Prostate gland (tissue), 2 donors: ENCODE measurements around the gene RPL22L1.

Experiments
- CTCF ChIP-seq, 4 experiments: fragments of 200-600 bp in 2 of 4; fragments of 450-650 bp in 2 of 4; sonication (generic) in 2 of 4; IDR thresholded peaks; 1 replicate in 3 of 4; 2 replicates in 1 of 4; pipeline ENCODE4 v1.5.1; 2016 to 2019; ENCODE audit warnings: antibody characterized with exemption in 4 of 4, mild to moderate bottlenecking in 2 of 4, moderate library complexity in 2 of 4
- POLR2A ChIP-seq: fragments of 450-650 bp; IDR thresholded peaks from one replicate; pipeline ENCODE4 v1.6.1; 2016; ENCODE audit warnings: antibody characterized with exemption, mild to moderate bottlenecking

- TF ChIP-seq CTCF (IDR thresholded peaks at IDR 0.05): no peak
- no peak for TF ChIP-seq POLR2A
Observed at GRCh38 chr3:170858599-170858998, 11.4 kb downstream of the RPL22L1 start.
